GM10266 (cell line): ENCODE data around the gene RNF222.

Experiments used
- DNase-seq: peaks from one replicate; pipeline ENCODE4 v3.0.0; 2012; ENCODE audit errors: extremely low spot score
- TF ChIP-seq, protein P1 (sequence below): IDR thresholded peaks from 2 replicates; pipeline ENCODE4 v1.5.1; 2012; ENCODE audit warnings: mild to moderate bottlenecking, low read depth; ENCODE audit not compliant: control insufficient read depth, insufficient read depth; ENCODE audit errors: missing control alignments

Gene RNF222

DNA sequence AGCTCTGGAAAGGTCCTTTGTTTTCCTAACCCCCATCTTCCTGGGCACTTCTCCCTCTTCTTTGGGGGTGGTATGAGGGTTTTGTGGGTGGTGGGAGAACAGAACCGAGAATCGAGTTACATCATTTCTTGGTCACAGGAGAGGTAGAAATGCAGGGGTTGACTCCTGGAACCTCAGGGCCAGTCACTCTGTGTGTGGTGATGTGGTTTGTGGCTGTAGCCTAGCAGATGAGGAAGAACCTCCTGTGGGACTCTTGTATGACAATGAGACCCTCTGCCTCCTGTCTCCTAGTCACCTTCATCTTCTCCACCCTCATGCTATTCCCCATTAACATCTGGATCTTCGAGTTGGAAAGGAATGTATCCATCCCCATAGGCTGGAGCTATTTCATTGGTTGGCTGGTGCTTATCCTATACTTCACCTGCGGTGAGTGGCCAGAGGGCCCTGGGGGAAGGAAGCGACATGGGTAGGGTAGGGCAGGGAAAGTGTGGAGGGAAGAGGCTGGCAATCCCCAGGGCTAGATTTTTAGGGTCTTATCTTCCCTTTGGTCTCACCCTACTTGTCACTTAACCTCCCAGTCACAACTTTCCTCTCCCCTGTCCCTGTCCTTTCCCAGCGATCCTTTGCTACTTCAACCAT, 52.5 kb downstream of the RNF222 start:
- TF ChIP-seq, protein P1, sequence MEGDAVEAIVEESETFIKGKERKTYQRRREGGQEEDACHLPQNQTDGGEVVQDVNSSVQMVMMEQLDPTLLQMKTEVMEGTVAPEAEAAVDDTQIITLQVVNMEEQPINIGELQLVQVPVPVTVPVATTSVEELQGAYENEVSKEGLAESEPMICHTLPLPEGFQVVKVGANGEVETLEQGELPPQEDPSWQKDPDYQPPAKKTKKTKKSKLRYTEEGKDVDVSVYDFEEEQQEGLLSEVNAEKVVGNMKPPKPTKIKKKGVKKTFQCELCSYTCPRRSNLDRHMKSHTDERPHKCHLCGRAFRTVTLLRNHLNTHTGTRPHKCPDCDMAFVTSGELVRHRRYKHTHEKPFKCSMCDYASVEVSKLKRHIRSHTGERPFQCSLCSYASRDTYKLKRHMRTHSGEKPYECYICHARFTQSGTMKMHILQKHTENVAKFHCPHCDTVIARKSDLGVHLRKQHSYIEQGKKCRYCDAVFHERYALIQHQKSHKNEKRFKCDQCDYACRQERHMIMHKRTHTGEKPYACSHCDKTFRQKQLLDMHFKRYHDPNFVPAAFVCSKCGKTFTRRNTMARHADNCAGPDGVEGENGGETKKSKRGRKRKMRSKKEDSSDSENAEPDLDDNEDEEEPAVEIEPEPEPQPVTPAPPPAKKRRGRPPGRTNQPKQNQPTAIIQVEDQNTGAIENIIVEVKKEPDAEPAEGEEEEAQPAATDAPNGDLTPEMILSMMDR, result no peak
- no peak for DNase-seq

DNA sequence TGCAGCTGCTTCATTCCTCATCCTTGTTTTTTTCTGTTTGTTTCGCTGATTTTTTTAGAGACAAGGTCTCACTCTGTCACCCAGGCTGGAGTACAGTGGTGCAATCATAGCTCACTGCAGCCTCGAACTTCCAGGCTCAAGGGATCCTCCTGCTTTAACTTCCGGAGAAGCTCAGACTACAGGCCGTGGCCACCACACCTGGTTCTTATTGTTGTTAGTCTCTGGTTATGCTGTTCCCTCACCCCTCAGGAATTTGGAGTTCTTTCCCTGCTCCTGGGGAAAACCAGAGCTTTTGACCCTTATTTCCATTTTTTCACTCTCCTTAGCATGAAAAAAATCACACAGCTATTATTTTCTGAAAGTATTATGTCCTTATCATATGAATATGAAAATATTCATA, 56.2 kb downstream of the RNF222 start:
- TF ChIP-seq, protein P1, result no peak
- DNase-seq, result no peak
